MM.1S (cell line): ENCODE measurements around the gene H1-8.
A peak's percentile ranks its signal among the peaks of the same experiment; 100 is the strongest.

ENCODE experiments used
- DNase-seq: peaks from one replicate; pipeline ENCODE4 v3.0.0-alpha.2; 2015
- H2AFZ ChIP-seq: fragments of 300-600 bp; sonication (generic); 2 replicates; pipeline ENCODE4 v1.6.0; 2016; ENCODE audit warnings: antibody characterized with exemption, low read length
- H3F3A ChIP-seq: fragments of 300-600 bp; sonication (generic); 2 replicates; pipeline ENCODE4 v1.6.1; 2016; ENCODE audit warnings: mild to moderate bottlenecking, antibody characterized with exemption, low read length, moderate library complexity, mixed read lengths; ENCODE audit not compliant: insufficient read depth
- H3K27ac ChIP-seq: fragments of 300-600 bp; sonication (generic); 2 replicates; pipeline ENCODE4 v1.5.1; 2016; ENCODE audit warnings: mild to moderate bottlenecking, low read length
- H3K27me3 ChIP-seq: fragments of 300-600 bp; sonication (generic); replicated peaks from 2 replicates; pipeline ENCODE4 v1.6.0; 2016; ENCODE audit warnings: low read length; ENCODE audit not compliant: insufficient read depth
- H3K36me3 ChIP-seq: fragments of 300-600 bp; sonication (generic); replicated peaks from 2 replicates; pipeline ENCODE4 v1.6.1; 2016; ENCODE audit warnings: mild to moderate bottlenecking, low read length, mixed read lengths; ENCODE audit not compliant: insufficient read depth
- H3K4me1 ChIP-seq: fragments of 300-600 bp; sonication (generic); 2 replicates; pipeline ENCODE4 v1.6.1; 2016; ENCODE audit warnings: low read length, mixed read lengths
- H3K4me2 ChIP-seq: fragments of 300-600 bp; sonication (generic); 2 replicates; pipeline ENCODE4 v1.6.0; 2016; ENCODE audit warnings: low read depth, low read length
- H3K4me3 ChIP-seq: fragments of 300-600 bp; sonication (generic); 2 replicates; pipeline ENCODE4 v1.5.1; 2016; ENCODE audit warnings: low read length, mixed read lengths
- H3K79me2 ChIP-seq: fragments of 300-600 bp; sonication (generic); 2 replicates; pipeline ENCODE4 v1.6.1; 2016; ENCODE audit warnings: mixed run types, low read length, mixed read lengths
- H3K9ac ChIP-seq: fragments of 300-600 bp; sonication (generic); 2 replicates; pipeline ENCODE4 v1.6.1; 2016; ENCODE audit warnings: low read length, mixed read lengths
- H3K9me2 ChIP-seq: fragments of 300-600 bp; sonication (generic); replicated peaks from 2 replicates; pipeline ENCODE4 v1.6.1; 2016; ENCODE audit warnings: mild to moderate bottlenecking, low read length, mixed read lengths; ENCODE audit not compliant: insufficient read depth
- H3K9me3 ChIP-seq: fragments of 300-600 bp; sonication (generic); replicated peaks from 2 replicates; pipeline ENCODE4 v1.6.1; 2016; ENCODE audit warnings: mild to moderate bottlenecking, low read length, mixed read lengths; ENCODE audit not compliant: insufficient read depth
- H4K20me1 ChIP-seq: fragments of 300-600 bp; sonication (generic); 2 replicates; pipeline ENCODE4 v1.6.1; 2016; ENCODE audit warnings: mild to moderate bottlenecking, low read length, moderate library complexity, mixed read lengths; ENCODE audit not compliant: insufficient read depth
- CTCF ChIP-seq: fragments of 300-600 bp; sonication (generic); IDR thresholded peaks from 2 replicates; pipeline ENCODE4 v1.5.1; 2016; ENCODE audit warnings: antibody characterized with exemption, low read length, mixed read lengths
- EZH2 ChIP-seq: fragments of 300-600 bp; sonication (generic); optimal IDR thresholded peaks from 2 replicates; pipeline ENCODE3; 2017; ENCODE audit warnings: low read depth, mild to moderate bottlenecking, antibody characterized with exemption, low read length, mixed read lengths
- EZH2phosphoT487 ChIP-seq: fragments of 300-600 bp; sonication (generic); IDR thresholded peaks from 2 replicates; pipeline ENCODE4 v1.6.1; 2018; ENCODE audit warnings: antibody characterized with exemption, low read length

Gene H1-8

GRCh38 chr3:129553171-129553570 lies 10.2 kb downstream of the H1-8 start:
- Histone ChIP-seq H4K20me1 (no peaks in the 10 kb centered on the region), H3K79me2 (no peaks in the 10 kb centered on the region), H3K9ac (no peak overlapping the region), H3K27ac (no peak overlapping the region), H3K9me2 (no peaks in the 10 kb centered on the region), H3K4me2 (no peak overlapping the region), H3F3A (no peaks in the 10 kb centered on the region), H3K9me3 (no peaks in the 10 kb centered on the region), H3K27me3 (no peaks in the 10 kb centered on the region), H3K36me3 (no peaks in the 10 kb centered on the region), H3K4me1 (no peaks in the 10 kb centered on the region), H2AFZ (no peak overlapping the region), H3K4me3 (no peak overlapping the region)
- DNase-seq: no peak
- TF ChIP-seq EZH2phosphoT487 (no peak), CTCF (no peak), EZH2 (no peak)

- Histone ChIP-seq H2AFZ (no peak overlapping the region), H3K4me3 (no peak overlapping the region), H3K4me1 (peaks cover 3% of the 10 kb centered on the region), H3K4me2 (peak overlapping the region; percentile 11; the same call in 1 of the 2 replicates), H4K20me1 (no peaks in the 10 kb centered on the region), H3K27me3 (no peaks in the 10 kb centered on the region), H3K9ac (no peak overlapping the region), H3K79me2 (no peaks in the 10 kb centered on the region), H3K27ac (no peak overlapping the region), H3F3A (no peaks in the 10 kb centered on the region), H3K36me3 (no peaks in the 10 kb centered on the region), H3K9me3 (no peaks in the 10 kb centered on the region), H3K9me2 (no peaks in the 10 kb centered on the region)
- DNase-seq: peak; percentile 28
- TF ChIP-seq EZH2phosphoT487 (no peak), EZH2 (no peak), CTCF (no peak)
These were observed 10.7 kb downstream of the H1-8 start for GRCh38 chr3:129553719-129554118.

- Histone ChIP-seq H3K36me3 (no peaks in the 10 kb centered on the region), H3F3A (no peaks in the 10 kb centered on the region), H2AFZ (no peak overlapping the region), H3K4me2 (peak overlapping the region; percentile 11; the same call in 1 of the 2 replicates), H3K4me1 (peaks cover 7% of the 10 kb centered on the region), H3K79me2 (no peaks in the 10 kb centered on the region), H3K27ac (no peak overlapping the region), H3K9ac (no peak overlapping the region), H4K20me1 (no peaks in the 10 kb centered on the region), H3K27me3 (no peaks in the 10 kb centered on the region), H3K9me2 (no peaks in the 10 kb centered on the region), H3K4me3 (no peak overlapping the region), H3K9me3 (no peaks in the 10 kb centered on the region)
- no peak for TF ChIP-seq EZH2
- TF ChIP-seq CTCF: no peak
- no peak for TF ChIP-seq EZH2phosphoT487
- no peak for DNase-seq
These were observed 11.6 kb downstream of the H1-8 start for GRCh38 chr3:129554356-129555152.
